HG03520 (cell line): ENCODE measurements around the gene DND1.
"Not testable (repeated sequence)": the region's sequence is repeated elsewhere in the genome, so short reads cannot be mapped to it uniquely, and the experiment has no call there.

ENCODE experiments used
- ATAC-seq: cut with Tn5 transposase; IDR thresholded peaks from one replicate; pipeline ENCODE4 v1.9.1; 2021; ENCODE audit warnings: mild to moderate bottlenecking, moderate library complexity; ENCODE audit not compliant: unreplicated experiment

The DND1 gene

GRCh38 chr5:140673187-140673976 lies at the start of gene DND1:
DND1 (minus strand) TSS chr5:140673576; CDS start chr5:140673542, 34 bp downstream.
- no peak for ATAC-seq

- ATAC-seq = not testable (repeated sequence)
These were observed 48.0 kb upstream of the DND1 start for GRCh38 chr5:140721395-140721794.

DNA sequence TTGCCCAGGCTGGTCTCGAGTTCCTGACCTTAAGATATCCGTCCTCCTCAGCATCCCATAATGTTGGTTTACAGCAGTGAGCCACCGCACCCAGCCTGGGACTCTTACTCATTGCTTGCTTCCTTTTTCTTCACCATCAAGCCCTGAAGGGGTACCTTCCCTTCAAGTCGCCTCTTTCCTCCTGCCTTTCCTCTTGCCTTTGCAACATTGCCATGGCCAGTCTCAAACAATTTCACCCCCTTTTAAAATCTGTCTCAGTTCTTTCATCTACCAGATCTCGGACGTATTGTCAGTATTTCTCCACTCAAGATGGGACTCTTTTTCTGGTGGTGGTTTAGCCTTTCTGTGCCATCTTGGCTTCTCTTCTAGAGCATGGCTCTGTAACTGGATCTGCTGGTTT lies 47.4 kb upstream of the DND1 start:
- not testable (repeated sequence) for ATAC-seq

DNA sequence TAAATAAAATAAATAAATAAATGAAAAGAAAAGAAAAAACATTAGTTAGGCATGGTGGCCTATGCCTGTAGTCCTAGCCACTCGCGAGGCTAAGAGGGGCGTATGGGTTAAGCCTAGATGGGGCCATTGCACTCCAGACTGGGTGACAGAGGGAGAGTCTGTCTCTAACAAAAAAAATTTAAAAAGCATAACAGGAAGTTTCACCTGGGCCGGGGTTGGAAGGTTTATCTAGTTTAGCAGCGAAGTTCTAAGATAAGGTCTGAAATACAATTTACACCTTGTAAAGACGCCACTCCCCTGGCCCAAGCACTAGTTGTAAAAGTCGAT lies 44.9 kb upstream of the DND1 start:
- no peak for ATAC-seq

DNA sequence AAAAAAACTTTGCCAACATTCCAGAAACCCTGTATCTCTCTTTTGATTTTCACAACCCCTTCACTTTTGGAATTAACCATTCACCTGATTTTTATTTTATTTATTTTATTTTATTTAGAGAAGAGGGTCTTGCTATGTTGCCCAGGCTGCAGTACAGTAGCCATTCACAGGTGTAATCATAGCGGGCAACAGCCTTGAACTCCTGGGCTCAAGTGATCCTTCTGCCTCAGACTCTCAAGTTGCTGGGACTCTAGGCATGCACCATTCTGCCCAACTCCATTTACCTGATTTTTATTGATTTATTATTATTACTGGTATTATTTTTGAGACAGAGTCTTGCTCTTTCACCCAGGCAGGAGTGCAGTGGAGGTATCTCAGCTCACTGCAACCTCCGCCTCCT lies 42.9 kb upstream of the DND1 start:
- ATAC-seq = not testable (repeated sequence)

- ATAC-seq = no peak
These were observed 40.3 kb upstream of the DND1 start for GRCh38 chr5:140713562-140714094.

DNA sequence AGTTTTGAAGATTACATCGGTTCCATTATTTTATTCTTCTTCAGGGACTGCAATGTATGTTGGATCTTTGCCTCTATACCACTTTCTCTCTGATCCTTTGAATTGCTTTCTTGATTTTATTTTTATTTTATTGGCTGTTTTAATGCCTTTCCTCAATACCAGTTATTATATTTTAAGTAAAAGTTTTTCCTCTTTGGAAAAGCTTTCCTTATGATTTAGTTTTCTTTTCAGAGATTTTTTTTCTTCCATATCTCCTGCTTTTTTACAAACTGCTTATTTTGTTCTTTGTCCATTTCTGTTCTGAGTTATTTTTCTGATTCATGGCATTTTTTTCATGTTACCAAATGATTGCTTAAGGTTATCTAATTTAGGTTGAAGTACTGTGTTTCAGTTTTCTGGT lies 38.4 kb upstream of the DND1 start:
- no peak for ATAC-seq

DNA sequence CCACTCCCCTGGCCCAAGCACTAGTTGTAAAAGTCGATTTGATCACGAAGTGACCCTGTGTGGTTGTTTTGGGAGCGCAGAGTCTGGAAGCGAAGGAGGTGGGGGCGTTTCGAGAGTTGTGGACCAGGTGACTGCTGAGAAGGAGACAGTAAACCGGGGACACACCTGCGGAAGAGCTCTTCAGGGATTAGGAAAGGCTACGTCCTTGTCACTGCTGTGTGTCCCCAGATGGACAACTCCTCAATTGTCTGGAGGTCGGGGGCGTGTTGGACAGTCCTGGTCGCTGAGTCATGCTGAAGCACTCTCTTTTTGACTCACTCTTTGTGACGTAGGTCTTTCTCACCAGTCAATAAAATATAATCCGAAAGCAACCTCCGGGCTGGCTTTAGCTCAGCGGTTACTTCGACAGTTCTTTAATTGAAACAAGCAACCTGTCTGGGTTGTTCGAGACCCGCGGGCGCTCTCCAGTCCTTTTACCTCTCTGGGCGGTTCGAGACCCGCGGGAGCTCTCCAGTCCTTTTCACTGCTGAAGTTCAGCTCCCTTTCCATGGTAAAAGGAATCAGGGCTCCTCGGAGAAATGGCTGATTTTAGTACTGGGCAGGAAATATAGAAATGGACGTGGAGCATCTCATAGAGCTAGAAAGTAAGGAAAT lies 37.6 kb upstream of the DND1 start:
- ATAC-seq = peak; percentile 92

- not testable (repeated sequence) for ATAC-seq
These were observed 35.4 kb upstream of the DND1 start for GRCh38 chr5:140708787-140709186.

DNA sequence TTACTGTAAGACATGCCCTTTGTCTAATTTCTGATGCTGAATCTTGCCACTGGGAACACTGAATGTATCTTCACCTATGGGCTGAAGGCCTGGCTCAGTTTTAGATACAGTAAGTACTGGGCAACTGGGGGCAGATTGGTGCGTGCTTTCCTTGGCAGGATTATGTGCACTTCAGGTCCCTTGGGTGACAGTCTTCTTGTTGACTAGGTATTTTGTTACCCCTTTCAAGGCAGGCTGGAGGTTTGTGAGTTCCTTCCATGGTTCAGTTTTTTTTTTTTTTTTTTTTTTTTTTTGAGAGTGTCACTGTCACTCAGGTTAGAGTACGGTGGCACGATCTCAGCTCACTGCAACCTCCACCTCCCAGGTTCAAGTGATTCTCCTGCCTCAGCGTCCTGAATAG lies 34.4 kb upstream of the DND1 start:
- no peak for ATAC-seq

GRCh38 chr5:140700177-140701144 lies 27.1 kb upstream of the DND1 start, which contains the start of gene ZMAT2:
ZMAT2 (plus strand) TSS chr5:140700447; CDS start chr5:140700461, 14 bp downstream.
- peak; percentile 97 for ATAC-seq

DNA sequence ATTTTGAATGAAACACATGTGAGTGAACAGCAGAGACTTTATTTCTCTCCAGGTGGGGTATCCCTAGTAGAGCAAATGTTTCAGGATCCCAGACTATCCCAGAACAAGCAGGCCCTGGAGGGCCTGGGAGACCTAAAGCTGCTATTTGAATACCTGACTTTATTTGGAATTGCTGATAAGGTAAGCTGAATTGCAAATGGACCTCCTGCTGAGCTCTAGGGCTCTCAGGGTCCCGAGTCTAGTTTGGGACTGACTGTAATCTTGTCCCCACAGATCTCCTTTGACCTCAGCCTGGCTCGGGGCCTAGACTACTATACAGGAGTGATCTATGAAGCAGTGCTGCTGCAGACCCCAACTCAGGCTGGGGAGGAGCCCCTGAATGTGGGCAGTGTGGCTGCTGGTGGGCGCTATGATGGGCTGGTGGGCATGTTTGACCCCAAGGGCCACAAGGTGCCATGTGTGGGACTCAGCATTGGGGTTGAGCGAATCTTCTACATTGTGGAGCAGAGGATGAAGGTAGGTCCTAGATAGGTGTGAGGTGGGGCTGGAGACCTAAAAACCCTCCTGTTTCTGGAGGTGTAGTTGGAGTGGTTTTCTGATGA lies 23.6 kb upstream of the DND1 start:
- no peak for ATAC-seq

DNA sequence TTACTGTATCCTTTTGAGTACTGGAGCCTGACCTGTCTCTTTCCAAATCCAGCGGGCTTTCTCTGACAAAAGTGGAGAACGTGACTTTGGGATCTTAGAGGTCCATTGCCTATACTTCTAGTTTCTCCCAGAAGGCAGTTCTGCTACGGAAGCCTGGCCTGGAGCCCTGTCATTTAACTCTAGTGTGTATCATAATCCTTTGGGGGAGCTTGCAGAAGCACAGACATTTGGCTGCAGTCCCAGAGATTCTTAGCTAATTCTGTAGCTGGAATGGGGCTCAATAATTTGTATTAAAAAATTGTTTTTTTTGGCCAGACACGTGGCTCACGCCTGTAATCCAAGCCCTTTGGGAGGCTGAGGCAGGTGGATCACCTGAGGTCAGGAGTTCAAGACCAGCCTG lies 20.9 kb upstream of the DND1 start:
- no peak for ATAC-seq

DNA sequence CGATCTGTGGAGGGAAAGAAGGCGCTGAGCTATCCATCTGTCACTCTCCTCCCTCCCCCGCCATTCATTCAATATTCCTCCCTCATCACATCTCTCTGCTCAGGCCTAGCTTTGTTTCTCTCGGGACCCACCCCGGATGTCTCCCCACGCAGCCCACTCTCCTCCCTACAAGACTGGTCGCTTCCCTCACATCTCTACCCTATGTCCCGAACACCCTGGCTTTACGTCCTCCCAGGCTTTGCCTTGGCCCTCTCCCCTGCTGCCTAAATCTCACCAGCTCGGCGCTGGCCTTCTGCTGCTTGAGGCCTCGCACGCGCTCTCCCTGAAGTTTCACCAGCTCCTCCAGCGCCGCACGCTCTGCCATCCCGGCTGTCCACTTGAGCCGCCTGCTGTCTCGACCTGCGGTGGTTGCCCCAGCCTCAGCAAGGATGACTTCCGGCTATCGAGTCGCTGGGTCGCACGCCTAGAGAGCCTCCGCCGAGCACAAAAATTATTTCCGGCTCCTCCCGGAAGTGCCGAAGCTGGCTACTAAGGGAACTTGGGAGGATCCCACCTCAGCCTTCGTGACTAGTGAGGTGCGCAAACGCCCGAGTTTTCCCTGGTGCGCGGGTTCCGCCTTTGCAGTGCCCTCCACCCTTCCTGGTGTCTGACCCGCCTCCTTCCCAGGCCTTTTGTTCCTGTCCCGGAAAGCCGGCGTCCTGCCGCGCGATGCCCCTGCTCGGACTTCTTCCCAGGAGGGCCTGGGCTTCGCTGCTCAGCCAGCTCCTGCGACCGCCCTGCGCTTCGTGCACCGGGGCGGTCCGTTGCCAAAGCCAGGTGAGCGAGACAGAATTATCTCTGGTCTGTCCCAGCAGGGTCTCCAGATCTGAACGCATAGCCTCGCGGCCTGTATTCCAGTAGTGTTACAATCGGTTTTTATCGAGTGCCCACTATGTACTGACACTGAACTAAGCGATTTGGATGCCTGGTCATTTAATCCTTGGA lies 17.9 kb upstream of the DND1 start, which contains the start of the genes HARS1 and HARS2:
Gene HARS1 (minus strand): TSS at position 430 of the 984 bp plus-strand sequence. CDS start 66 bp downstream, at position 364.
Gene HARS2 (plus strand): TSS at position 515 of the 984 bp plus-strand sequence. CDS start 194 bp downstream, at position 709.
- peak; percentile 95 for ATAC-seq

DNA sequence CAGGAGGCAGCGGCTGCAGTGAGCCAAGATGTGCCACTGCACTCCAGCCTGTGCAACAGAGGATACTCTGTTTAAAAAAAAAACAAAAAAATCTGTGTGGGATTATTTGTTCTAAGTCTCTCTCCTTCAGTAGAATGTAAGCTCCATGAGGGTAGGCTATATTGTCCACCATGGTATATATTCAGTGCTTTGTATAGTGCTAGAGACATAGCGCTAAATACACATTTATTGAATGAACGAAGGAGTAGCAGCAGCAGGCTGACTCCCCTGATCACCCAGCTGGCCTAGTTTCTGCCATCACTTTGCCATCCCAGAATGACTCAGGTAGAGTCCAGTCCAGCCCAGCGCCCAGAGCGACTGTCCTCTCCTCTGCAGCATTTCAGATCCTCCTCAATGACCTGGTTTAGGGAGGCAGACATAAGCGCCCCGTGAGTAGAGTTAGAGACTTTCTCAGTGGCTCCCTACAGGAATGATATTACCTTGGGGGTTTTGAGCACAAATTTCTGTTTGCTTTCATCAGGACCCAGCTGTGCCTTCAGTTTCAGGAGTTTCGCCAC lies 17.1 kb upstream of the DND1 start:
- no peak for ATAC-seq

GRCh38 chr5:140678993-140679392 lies 5.6 kb upstream of the DND1 start:
- no peak for ATAC-seq

- no peak for ATAC-seq
These were observed 4.6 kb upstream of the DND1 start for GRCh38 chr5:140677947-140678346.

DNA sequence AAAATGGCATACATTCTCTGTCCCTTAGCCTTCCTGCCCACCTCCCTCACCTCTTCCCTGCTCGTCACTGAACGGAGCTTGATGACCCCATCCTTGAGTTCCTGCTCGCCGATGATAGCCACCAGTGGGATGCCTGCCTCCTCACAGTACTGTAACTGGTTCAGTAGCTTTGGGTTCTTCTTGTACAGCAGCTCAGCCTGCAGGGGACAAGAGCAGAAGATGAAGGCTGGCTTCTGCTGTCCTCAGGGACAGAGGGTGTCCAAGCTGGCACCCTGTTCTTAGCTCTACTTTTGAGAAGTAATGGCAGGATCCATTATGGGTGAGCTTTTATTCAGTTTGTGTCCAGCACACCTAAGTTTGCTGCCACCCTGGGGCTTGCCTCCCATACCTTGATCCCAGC lies 1.3 kb upstream of the DND1 start:
- ATAC-seq = no peak

DNA sequence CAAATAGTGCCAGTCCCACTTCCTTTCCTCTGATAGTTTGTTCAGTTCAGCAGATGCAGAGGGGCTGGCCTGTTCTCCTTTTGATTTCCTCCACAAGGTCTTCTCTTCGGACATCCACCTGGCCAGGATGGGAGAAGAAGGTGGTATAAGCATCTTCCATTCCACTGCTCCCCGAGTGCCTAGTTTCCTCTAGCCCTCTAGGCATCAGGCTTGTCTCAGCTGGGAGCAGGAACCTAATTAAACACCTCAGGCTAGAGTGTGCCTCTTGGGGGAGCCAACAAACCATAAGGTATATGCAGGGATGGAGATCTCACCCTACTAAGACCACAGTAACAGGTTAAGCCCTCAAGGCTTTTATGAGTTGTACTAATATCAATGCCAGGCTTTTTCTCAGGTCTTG lies 835 bp upstream of the DND1 start:
- no peak for ATAC-seq
